DMS 273 (cell line): ENCODE data around the gene ACTL6B.

Experiments used
- DNase-seq: peaks from one replicate; lab custom pipeline; 2025; ENCODE audit not compliant: unreplicated experiment; lab: John Stamatoyannopoulos, UW

The ACTL6B gene

DNA sequence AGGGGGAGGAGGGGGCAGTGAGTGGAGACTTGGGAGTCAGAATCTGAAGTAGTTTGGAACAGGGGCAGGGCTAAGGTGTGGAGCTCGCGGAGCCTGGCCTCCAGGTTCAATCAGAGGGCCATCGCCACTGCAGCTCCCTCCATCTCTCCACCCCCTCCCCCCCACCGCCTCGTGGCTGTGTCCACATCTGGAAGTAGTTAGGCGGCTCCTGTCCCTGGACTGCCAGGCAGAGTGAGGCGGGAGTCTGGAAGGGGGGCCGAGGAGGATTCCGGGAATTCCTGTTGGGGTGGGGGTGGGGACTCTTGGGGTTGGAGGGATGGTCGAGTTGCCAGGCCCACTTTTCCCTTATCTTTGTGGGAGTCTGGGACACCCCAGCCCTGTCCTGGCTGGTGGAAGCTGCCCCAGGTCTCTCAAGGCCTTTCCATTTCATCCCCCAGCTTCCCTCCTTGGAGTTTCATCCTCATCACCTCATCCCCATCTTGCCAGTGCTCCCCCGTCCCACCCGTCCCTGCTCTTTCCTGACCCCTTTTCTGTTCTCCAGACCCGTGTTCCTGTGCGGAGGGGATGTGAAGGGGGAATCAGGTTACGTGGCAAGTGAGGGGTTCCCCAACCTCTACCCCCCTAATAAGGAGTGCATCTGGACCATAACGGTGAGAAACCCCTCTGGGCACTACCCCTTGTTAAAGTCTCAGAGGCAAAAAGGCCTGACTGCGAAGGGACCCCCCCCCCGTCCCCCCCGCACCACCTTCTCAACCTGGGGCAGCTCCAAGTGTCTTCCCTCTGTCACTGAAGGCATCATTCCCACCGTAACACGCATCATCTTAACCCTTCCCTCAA, 53.1 kb downstream of the ACTL6B start:
- DNase-seq: peak; percentile 60

DNA sequence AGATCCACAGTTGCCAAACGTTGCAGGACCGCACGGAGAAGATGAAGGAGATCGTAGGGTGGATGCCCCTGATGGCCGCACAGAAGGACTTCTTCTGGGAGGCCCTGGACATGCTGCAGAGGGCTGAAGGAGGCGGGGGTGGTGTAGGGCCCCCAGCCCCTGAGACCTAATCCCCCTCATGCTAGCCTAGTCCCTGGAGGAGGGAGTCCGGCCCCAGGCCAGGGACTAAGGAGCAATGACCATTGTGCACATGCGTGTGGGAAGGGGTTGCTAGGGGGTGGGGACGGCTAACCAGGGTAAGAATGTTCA, 55.6 kb downstream of the ACTL6B start:
- DNase-seq: no peak

DNA sequence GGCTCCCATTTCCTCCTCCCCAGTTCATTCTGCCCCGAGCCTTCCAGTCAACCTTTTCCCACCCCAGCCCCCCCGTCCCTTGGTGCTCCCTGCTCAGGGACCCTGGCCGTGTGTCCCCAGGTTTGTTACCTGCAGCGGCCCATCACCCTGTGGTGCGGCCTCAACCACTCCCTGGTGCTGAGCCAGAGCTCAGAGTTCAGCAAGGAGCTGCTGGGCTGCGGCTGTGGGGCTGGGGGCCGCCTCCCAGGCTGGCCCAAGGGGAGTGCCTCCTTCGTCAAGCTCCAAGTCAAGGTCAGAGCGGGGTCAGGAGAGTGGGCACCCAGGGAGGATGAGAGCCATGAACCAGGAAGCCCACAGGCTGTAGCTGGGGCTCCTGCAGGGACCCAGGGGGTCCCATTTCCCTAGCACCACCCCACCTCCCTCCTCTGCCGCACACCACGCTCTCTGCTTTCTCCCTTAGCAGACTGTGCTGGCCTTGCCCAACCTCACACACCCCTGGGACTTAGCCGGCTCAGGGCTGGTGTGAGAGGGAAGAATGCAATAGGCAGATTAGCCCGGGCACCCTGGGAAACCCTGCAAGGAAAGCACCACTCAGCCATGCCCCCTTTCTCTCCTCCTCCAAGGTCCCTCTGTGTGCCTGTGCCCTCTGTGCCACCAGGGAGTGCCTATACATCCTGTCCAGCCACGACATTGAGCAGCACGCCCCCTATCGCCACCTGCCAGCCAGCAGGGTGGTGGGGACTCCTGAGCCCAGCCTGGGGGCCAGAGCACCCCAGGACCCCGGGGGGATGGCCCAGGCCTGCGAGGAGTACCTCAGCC, 56.1 kb downstream of the ACTL6B start:
- no peak for DNase-seq

DNA sequence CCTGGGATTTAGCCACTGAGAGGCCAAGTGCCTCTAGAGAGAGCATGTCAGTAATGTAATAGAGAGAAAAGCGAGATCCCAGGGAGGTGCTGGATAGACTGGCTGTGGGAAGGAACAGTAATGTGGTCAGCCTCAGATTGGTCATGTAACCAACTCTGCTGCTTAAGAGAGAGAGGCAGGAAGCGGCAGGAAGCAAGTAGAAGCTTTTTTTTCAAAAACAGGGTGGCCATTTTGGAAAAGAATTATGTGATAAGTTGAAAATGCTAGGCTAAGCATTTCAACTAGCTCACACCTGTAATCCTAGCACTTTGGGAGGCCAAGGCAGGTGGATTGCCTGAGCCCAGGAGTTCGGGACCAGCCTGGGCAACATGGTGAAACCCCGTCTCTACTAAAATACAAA, 57.8 kb downstream of the ACTL6B start:
- no peak for DNase-seq

DNA sequence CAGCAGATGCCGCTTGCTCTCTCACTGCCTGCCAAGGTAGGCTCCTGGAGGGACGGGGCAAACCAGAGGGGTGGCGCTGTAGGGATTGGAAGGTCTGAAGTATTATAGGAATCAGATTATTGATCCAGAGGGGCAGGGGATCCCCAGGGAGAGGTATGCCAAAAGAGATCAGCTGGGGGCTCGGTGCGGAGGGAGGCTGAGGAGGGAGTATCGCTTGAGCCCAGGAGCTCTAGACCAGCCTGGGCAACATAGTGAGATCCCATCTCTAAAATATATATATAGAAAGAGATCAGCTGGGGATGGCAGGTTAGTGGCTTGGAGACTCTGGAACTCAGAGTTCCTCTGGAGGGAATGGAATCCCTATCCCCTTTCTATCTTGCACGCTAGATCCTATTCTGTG, 61.1 kb downstream of the ACTL6B start:
- DNase-seq: no peak
